Vagina (tissue), 2 donors: ENCODE results near the gene TUBB1.

Experiments
- POLR2AphosphoS5 ChIP-seq, 2 donors: sonication (generic); formaldehyde crosslinking; IDR thresholded peaks; one replicate each; pipeline ENCODE4 v1.9.0; 2017; ENCODE audit warnings: antibody characterized with exemption in 2 of 2, mild to moderate bottlenecking in 2 of 2, low read depth in 1 of 2; ENCODE audit not compliant: insufficient read depth in 1 of 2
- TF ChIP-seq, protein P1 (sequence below), 3 experiments: fragments of 450-650 bp in 2 of 3; fragments of 200-600 bp in 1 of 3; sonication (generic) in 1 of 3; IDR thresholded peaks; one replicate each; pipeline ENCODE4 v1.5.1; 2017 to 2019; ENCODE audit warnings: antibody characterized with exemption in 3 of 3, mild to moderate bottlenecking in 2 of 3, moderate library complexity in 2 of 3

DNA sequence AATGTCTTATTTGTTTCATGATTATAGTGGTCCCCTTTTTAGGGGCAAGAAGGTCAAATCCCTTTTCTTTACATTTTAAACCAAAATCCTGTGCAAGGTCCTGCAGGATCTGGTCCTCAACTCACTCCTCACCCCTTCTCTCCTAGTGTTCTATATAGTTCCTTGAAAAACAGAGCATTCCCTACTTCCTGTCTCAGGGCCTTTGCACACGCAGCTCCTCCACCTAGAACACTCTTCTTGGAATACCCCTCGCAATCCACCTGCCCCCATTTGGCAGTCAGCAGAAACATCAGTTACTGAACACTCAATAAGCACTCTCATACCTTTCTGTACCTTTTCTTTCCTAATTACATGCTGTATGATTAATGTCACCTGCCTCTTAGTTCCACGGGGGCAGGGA is 16.2 kb downstream of the TUBB1 start:
- TF ChIP-seq, protein P1, sequence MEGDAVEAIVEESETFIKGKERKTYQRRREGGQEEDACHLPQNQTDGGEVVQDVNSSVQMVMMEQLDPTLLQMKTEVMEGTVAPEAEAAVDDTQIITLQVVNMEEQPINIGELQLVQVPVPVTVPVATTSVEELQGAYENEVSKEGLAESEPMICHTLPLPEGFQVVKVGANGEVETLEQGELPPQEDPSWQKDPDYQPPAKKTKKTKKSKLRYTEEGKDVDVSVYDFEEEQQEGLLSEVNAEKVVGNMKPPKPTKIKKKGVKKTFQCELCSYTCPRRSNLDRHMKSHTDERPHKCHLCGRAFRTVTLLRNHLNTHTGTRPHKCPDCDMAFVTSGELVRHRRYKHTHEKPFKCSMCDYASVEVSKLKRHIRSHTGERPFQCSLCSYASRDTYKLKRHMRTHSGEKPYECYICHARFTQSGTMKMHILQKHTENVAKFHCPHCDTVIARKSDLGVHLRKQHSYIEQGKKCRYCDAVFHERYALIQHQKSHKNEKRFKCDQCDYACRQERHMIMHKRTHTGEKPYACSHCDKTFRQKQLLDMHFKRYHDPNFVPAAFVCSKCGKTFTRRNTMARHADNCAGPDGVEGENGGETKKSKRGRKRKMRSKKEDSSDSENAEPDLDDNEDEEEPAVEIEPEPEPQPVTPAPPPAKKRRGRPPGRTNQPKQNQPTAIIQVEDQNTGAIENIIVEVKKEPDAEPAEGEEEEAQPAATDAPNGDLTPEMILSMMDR (IDR thresholded peaks at IDR 0.05), result no peak
- TF ChIP-seq POLR2AphosphoS5 (IDR thresholded peaks at IDR 0.05; ENCODE audit: insufficient read depth in 1 of 2, low read depth in 1 of 2), result no peak
